Stomach (tissue), 4 donors: ENCODE data around the gene MIPOL1.

ENCODE experiments used
- CTCF ChIP-seq, 7 experiments: fragments of 450-650 bp in 4 of 7; fragments of 200-600 bp in 3 of 7; sonication (generic) in 3 of 7; IDR thresholded peaks; one replicate each; pipeline ENCODE4 v1.5.1; 2016 to 2019; ENCODE audit warnings: antibody characterized with exemption in 7 of 7, control low read depth in 2 of 7, mild to moderate bottlenecking in 1 of 7
- POLR2A ChIP-seq, 4 donors: fragments of 450-650 bp; IDR thresholded peaks; one replicate each; pipeline ENCODE4 v1.6.1; 2016; ENCODE audit warnings: antibody characterized with exemption in 4 of 4, control low read depth in 2 of 4, mild to moderate bottlenecking in 1 of 4, moderate library complexity in 1 of 4

GRCh38 chr14:37223947-37224474 is 26.3 kb downstream of the MIPOL1 start:
- no peak for TF ChIP-seq POLR2A (IDR thresholded peaks at IDR 0.05)
- no peak for TF ChIP-seq CTCF (IDR thresholded peaks at IDR 0.05)
